Mammary epithelial cell (primary cell): ENCODE measurements around the gene AKT3.

Experiments
- CTCF ChIP-seq, 2 donors: IDR thresholded peaks in 1 of 2; conservative IDR thresholded peaks in 1 of 2; 2 replicates each; pipeline ENCODE4 v1.5.1; 2011 to 2012; ENCODE audit warnings: inconsistent platforms in 2 of 2, low read length in 2 of 2, mild to moderate bottlenecking in 2 of 2, control low read depth in 1 of 2, low read depth in 1 of 2; ENCODE audit not compliant: insufficient read depth in 1 of 2; ENCODE audit errors: extremely low read depth in 1 of 2
- EZH2 ChIP-seq: IDR thresholded peaks from 2 replicates; pipeline ENCODE4 v1.6.1; 2012; ENCODE audit warnings: low read length, inconsistent platforms, borderline replicate concordance

DNA sequence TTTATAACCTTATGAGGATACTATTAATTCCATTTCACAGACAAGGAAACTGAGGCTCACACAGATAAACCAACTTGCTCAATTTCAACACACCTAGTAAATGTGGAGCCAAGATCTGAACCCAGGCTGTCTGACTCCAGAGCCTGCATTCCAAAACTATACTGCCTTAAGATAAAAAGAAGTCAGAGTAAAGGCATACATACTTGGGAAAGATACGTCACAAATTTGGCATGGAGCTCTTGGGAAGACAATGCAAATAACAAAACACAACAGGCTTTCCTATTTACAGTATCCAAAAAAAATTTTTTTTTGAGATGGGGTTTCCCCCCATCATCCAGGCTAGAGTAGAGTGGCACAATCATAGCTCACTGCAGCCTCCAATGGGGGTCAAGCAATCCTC is 5.9 kb downstream of the AKT3 start:
- TF ChIP-seq EZH2 (no peak), CTCF (conservative IDR thresholded peaks at IDR 0.05 in 1 of 2, IDR thresholded peaks at IDR 0.05 in 1 of 2; ENCODE audit: extremely low read depth in 1 of 2, insufficient read depth in 1 of 2, low read depth in 1 of 2, low read length in 2 of 2) (no peak)
